ENCODE measurements around the gene SELL. TPM values are rescaled to one million over a fixed set of nuclear protein-coding genes. Genes with fewer than 3 reads are reported as not detected.

Gene SELL
- total RNA-seq, 2 donors from 2014 or later, result 0.26 TPM; not detected in 1

DNA sequence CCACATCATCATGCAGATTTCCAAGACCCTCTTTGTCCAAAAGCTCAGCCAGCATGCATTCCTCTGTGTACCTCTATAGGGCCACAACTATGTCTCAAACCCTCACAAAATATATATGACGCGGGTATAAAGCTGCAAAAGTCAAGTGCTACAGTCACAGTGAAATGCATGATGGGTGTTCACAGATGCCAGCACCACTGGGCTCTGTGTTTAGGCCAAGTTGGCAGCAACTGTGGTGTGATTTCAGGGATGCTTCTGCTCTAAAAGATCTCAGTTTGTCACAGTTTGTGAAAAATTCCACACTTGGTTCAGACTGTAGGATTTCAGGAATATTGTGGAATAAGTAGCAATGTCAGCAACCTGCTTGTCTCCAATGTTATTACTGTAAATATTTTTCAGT is 57.5 kb downstream of the SELL start:
- Histone ChIP-seq H3K36me3 (replicated peaks in 1 of 2; ENCODE audit: insufficient read depth in 1 of 2, low read depth in 2 of 2) (no peaks in the 10 kb centered on the region), H3K9me3 (no peaks in the 10 kb centered on the region), H3K4me3 (no peak overlapping the region), H3K4me1 (no peaks in the 10 kb centered on the region), H3K27ac (no peak overlapping the region), H3K27me3 (peaks cover 0 to 6% of the 10 kb centered on the region in 2 donors)
- intact Hi-C loops (cut with DNase I), result no loop called here
- TF ChIP-seq POLR2A (IDR thresholded peaks at IDR 0.05), result no peak
- TF ChIP-seq, protein P1, sequence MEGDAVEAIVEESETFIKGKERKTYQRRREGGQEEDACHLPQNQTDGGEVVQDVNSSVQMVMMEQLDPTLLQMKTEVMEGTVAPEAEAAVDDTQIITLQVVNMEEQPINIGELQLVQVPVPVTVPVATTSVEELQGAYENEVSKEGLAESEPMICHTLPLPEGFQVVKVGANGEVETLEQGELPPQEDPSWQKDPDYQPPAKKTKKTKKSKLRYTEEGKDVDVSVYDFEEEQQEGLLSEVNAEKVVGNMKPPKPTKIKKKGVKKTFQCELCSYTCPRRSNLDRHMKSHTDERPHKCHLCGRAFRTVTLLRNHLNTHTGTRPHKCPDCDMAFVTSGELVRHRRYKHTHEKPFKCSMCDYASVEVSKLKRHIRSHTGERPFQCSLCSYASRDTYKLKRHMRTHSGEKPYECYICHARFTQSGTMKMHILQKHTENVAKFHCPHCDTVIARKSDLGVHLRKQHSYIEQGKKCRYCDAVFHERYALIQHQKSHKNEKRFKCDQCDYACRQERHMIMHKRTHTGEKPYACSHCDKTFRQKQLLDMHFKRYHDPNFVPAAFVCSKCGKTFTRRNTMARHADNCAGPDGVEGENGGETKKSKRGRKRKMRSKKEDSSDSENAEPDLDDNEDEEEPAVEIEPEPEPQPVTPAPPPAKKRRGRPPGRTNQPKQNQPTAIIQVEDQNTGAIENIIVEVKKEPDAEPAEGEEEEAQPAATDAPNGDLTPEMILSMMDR (IDR thresholded peaks at IDR 0.05), result no peak
- WGBS, 2 donors, result 73 to 92% methylated on average over 2 of the region's 2 CpGs
- DNase-seq (no peak), ATAC-seq (no peak)

DNA sequence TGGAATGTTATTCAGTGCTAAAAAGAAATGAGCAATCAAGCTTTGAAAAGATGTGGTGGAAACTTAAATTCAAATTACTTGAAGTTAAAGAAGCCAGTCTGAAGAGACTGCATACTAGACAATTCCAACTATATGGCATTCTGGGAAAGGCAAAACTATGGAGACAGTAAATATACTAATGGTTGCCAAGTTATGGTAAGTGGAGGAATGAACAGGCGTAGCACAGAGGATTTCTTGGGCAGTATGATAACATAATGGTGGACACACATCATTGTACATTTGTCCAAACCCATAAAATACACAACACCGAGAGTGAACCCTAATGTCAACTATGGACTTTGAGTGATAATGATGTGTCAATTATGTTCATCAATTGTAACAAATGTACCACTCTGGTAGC is 60.4 kb downstream of the SELL start:
- no peak overlapping the region for H3K27ac ChIP-seq
- intact Hi-C loops (cut with DNase I), result no loop called here
- no peak for TF ChIP-seq POLR2A (IDR thresholded peaks at IDR 0.05)
- TF ChIP-seq, protein P1 (IDR thresholded peaks at IDR 0.05), result no peak
- WGBS, 2 donors, result 58 to 65% methylated on average over 2 of the region's 2 CpGs
- peaks cover 0 to 2% of the 10 kb centered on the region in 2 donors for H3K27me3 ChIP-seq
- no peaks in the 10 kb centered on the region for H3K4me1 ChIP-seq
- ATAC-seq, result no peak
- H3K4me3 ChIP-seq, result no peak overlapping the region
- H3K9me3 ChIP-seq, result no peaks in the 10 kb centered on the region
- H3K36me3 ChIP-seq (replicated peaks in 1 of 2; ENCODE audit: insufficient read depth in 1 of 2, low read depth in 2 of 2), result no peaks in the 10 kb centered on the region
- DNase-seq, result no peak

DNA sequence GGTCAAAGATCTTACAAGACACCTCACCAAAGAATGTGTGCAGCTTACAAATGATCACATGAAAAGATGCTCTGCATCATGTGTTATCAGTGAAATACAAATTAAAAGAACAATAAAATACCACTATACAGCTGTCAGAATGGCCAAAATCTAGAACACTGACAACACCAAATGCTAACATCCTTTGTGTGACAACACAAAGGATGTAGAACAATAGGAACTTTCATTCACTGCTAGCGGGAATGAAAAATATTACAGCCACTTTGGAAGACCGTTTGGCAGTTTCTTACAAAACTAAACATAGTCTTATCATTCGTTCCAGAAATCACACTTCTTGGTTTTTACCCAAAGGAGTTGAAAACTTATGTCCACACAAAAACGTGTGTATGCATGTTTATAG is 60.9 kb downstream of the SELL start:
- Histone ChIP-seq H3K36me3 (replicated peaks in 1 of 2; ENCODE audit: insufficient read depth in 1 of 2, low read depth in 2 of 2) (no peaks in the 10 kb centered on the region), H3K27me3 (no peaks in the 10 kb centered on the region), H3K4me3 (no peak overlapping the region), H3K4me1 (no peaks in the 10 kb centered on the region), H3K27ac (no peak overlapping the region), H3K9me3 (no peaks in the 10 kb centered on the region)
- no peak for TF ChIP-seq POLR2A (IDR thresholded peaks at IDR 0.05)
- TF ChIP-seq, protein P1 (IDR thresholded peaks at IDR 0.05), result no peak
- DNase-seq, result no peak
- intact Hi-C loops (cut with DNase I), result no loop called here
- 33 to 38% methylated on average over 4 of the region's 4 CpGs for WGBS, 2 donors
- ATAC-seq, result no peak

DNA sequence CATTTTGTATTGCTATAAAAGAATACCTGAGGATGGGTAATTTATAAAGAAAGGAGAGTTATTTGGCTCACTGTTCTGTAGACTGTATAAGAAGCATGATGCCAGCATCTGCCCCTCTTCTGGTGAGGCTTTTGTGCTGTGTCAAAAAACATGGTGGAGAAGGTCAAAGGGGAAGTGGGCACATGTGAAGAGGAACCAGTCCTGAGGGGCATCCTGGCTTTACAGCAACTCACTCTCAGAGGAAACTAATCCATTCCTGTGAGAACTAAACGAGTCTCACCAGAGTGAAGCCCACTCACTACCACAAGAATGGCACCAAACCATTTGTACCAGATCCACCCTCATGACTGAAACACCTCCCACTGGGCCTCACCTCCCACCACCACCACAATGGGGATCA is 62.7 kb downstream of the SELL start:
- H3K9me3 ChIP-seq, result no peaks in the 10 kb centered on the region
- H3K4me1 ChIP-seq, result no peaks in the 10 kb centered on the region
- H3K4me3 ChIP-seq, result no peak overlapping the region
- H3K36me3 ChIP-seq (replicated peaks in 1 of 2; ENCODE audit: insufficient read depth in 1 of 2, low read depth in 2 of 2), result no peaks in the 10 kb centered on the region
- WGBS, 2 donors, result 33 to 39% methylated on average over 1 of the region's 1 CpG
- no peaks in the 10 kb centered on the region for H3K27me3 ChIP-seq
- TF ChIP-seq POLR2A (IDR thresholded peaks at IDR 0.05), result no peak
- TF ChIP-seq, protein P1 (IDR thresholded peaks at IDR 0.05), result no peak
- DNase-seq (no peak), ATAC-seq (no peak)
- H3K27ac ChIP-seq, result no peak overlapping the region
- intact Hi-C loops (cut with DNase I), result no loop called here

DNA sequence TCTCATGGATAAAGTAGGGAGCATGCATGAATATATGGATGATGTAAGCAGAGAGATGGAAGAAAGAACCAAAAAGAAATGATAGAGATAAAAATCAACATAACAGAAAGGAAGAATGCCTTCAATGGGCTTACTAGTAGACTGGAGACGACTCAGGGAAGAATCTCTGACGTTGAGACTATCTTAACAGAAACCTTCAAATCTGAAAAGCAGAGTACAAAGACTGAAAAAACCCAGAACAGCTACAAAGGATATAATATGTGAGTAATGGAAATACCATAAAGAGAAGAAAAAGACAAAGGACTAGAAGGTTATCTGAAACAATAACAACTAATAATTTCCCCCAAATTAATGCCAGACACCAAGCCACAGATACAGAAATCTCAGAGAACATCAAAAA is 63.2 kb downstream of the SELL start:
- Histone ChIP-seq H3K27ac (no peak overlapping the region), H3K4me3 (no peak overlapping the region), H3K9me3 (no peaks in the 10 kb centered on the region), H3K27me3 (no peaks in the 10 kb centered on the region), H3K4me1 (no peaks in the 10 kb centered on the region), H3K36me3 (replicated peaks in 1 of 2; ENCODE audit: insufficient read depth in 1 of 2, low read depth in 2 of 2) (no peaks in the 10 kb centered on the region)
- 35% methylated on average over 2 of the region's 2 CpGs for WGBS, 2 donors
- DNase-seq (no peak), ATAC-seq (no peak)
- no peak for TF ChIP-seq POLR2A (IDR thresholded peaks at IDR 0.05)
- TF ChIP-seq, protein P1 (IDR thresholded peaks at IDR 0.05), result no peak
- intact Hi-C loops (cut with DNase I), result no loop called here

All from body of pancreas (tissue), 4 donors.